ENCODE data around the gene ZNF136. TPM values are rescaled to one million over a fixed set of nuclear protein-coding genes. Genes with fewer than 3 reads are reported as not detected.

Gene ZNF136
- polyA plus RNA-seq, 2 of the 4 experiments (the other 2 are of a cell fraction), result 1.5 to 2.3 TPM

GRCh38 chr19:12232961-12233360 is 70.1 kb downstream of the ZNF136 start (continued):
- TF ChIP-seq CHD2 (IDR thresholded peaks at IDR 0.05; ENCODE audit: low read length, partially characterized antibody), result no peak

- CTCF ChIA-PET, result no interaction called here
Observed at GRCh38 chr19:12237143-12237839, 74.4 kb downstream of the ZNF136 start.

More at GRCh38 chr19:12237143-12237839, 74.4 kb downstream of the ZNF136 start:
- Histone ChIP-seq H3K27ac (no peak overlapping the region), H3K4me1 (no peaks in the 10 kb centered on the region), H3K9me3 (no peaks in the 10 kb centered on the region), H3K4me2 (no peak overlapping the region), H3K4me3 (no peak overlapping the region)
- POLR2A ChIA-PET, result no interaction called here
- FAIRE-seq, result no peak
- 49% methylated on average over 4 of the region's 37 CpGs for WGBS (ENCODE audit: missing lambda C conversion rate)
- TF ChIP-seq HOXA7 (CRISPR knock-in tag; IDR thresholded peaks at IDR 0.05), result no peak
- TF ChIP-seq EHMT2 (IDR thresholded peaks at IDR 0.05; ENCODE audit: low read depth), result no peak
- no peak for TF ChIP-seq ZFP36 (IDR thresholded peaks at IDR 0.05; ENCODE audit: borderline replicate concordance, partially characterized antibody)
- TF ChIP-seq HOXB5 (CRISPR knock-in tag; IDR thresholded peaks at IDR 0.05), result no peak
- no peak for TF ChIP-seq CHD2 (IDR thresholded peaks at IDR 0.05; ENCODE audit: low read length, partially characterized antibody)
- TF ChIP-seq RAD21 (conservative IDR thresholded peaks at IDR 0.05 in 1 of 2, IDR thresholded peaks at IDR 0.05 in 1 of 2), result no peak
- TF ChIP-seq KDM5A (IDR thresholded peaks at IDR 0.05), result no peak
- no peak for DNase-seq (ENCODE audit: low read depth in 1 of 2, low spot score in 1 of 2)
- ATAC-seq, result no peak

Other genes starting within 250 kb of the ZNF136 start
- 0.37 and 0.43 TPM in 2 replicates for gene ZNF700, start 238.0 kb upstream of the ZNF136 start, polyA plus RNA-seq (2011; rRNA removed)
- gene ZNF700, start 238.0 kb upstream of the ZNF136 start, polyA plus RNA-seq (2017; fragmentation: RNase III; extraction: RNeasy Plus Mini Kit Qiagen cat#74134 plus additional on column Dnase treatment), result 0.30 to 0.37 TPM (median 0.33 TPM) in 3 replicates
- not detected in 2 replicates for gene ZNF763, start 198.1 kb upstream of the ZNF136 start, polyA plus RNA-seq (2011; rRNA removed)
- gene ZNF763, start 198.1 kb upstream of the ZNF136 start, polyA plus RNA-seq (2017; fragmentation: RNase III; extraction: RNeasy Plus Mini Kit Qiagen cat#74134 plus additional on column Dnase treatment), result not detected in 3 replicates
- gene ZNF433, start 127.4 kb upstream of the ZNF136 start, polyA plus RNA-seq (2011; rRNA removed), result not detected in 2 replicates
- gene ZNF433, start 127.4 kb upstream of the ZNF136 start, polyA plus RNA-seq (2017; fragmentation: RNase III; extraction: RNeasy Plus Mini Kit Qiagen cat#74134 plus additional on column Dnase treatment), result not detected in 3 replicates
- not detected in 2 replicates for gene ZNF878, start 110.1 kb upstream of the ZNF136 start, polyA plus RNA-seq (2011; rRNA removed)
- gene ZNF878, start 110.1 kb upstream of the ZNF136 start, polyA plus RNA-seq (2017; fragmentation: RNase III; extraction: RNeasy Plus Mini Kit Qiagen cat#74134 plus additional on column Dnase treatment), result not detected in 3 replicates
- gene ZNF844, start 98.4 kb upstream of the ZNF136 start, polyA plus RNA-seq (2011; rRNA removed), result not detected in 2 replicates
- not detected in 3 replicates for gene ZNF844, start 98.4 kb upstream of the ZNF136 start, polyA plus RNA-seq (2017; fragmentation: RNase III; extraction: RNeasy Plus Mini Kit Qiagen cat#74134 plus additional on column Dnase treatment)
- gene ZNF20, start 22.7 kb upstream of the ZNF136 start, polyA plus RNA-seq (2011; rRNA removed), result 0.34 and 0.46 TPM in 2 replicates
- gene ZNF20, start 22.7 kb upstream of the ZNF136 start, polyA plus RNA-seq (2017; fragmentation: RNase III; extraction: RNeasy Plus Mini Kit Qiagen cat#74134 plus additional on column Dnase treatment), result 0.20 to 0.41 TPM (median 0.37 TPM) in 3 replicates
- not detected in 2 replicates for gene ZNF625, start 6.4 kb upstream of the ZNF136 start, polyA plus RNA-seq (2011; rRNA removed)
- not detected in 3 replicates for gene ZNF625, start 6.4 kb upstream of the ZNF136 start, polyA plus RNA-seq (2017; fragmentation: RNase III; extraction: RNeasy Plus Mini Kit Qiagen cat#74134 plus additional on column Dnase treatment)
- gene ZNF44, start 131.8 kb downstream of the ZNF136 start, polyA plus RNA-seq (2011; rRNA removed), result 0.65 and 0.74 TPM in 2 replicates
- 0.66 to 0.80 TPM (median 0.76 TPM) in 3 replicates for gene ZNF44, start 131.8 kb downstream of the ZNF136 start, polyA plus RNA-seq (2017; fragmentation: RNase III; extraction: RNeasy Plus Mini Kit Qiagen cat#74134 plus additional on column Dnase treatment)
- gene ZNF563, start 170.5 kb downstream of the ZNF136 start, polyA plus RNA-seq (2011; rRNA removed), result not detected in 2 replicates
- gene ZNF563, start 170.5 kb downstream of the ZNF136 start, polyA plus RNA-seq (2017; fragmentation: RNase III; extraction: RNeasy Plus Mini Kit Qiagen cat#74134 plus additional on column Dnase treatment), result not detected in 3 replicates
- gene ZNF442, start 202.6 kb downstream of the ZNF136 start, polyA plus RNA-seq (2011; rRNA removed), result not detected in 2 replicates
- not detected in 3 replicates for gene ZNF442, start 202.6 kb downstream of the ZNF136 start, polyA plus RNA-seq (2017; fragmentation: RNase III; extraction: RNeasy Plus Mini Kit Qiagen cat#74134 plus additional on column Dnase treatment)
- 2.4 and 2.7 TPM in 2 replicates for gene ZNF799, start 238.2 kb downstream of the ZNF136 start, polyA plus RNA-seq (2011; rRNA removed)
- gene ZNF799, start 238.2 kb downstream of the ZNF136 start, polyA plus RNA-seq (2017; fragmentation: RNase III; extraction: RNeasy Plus Mini Kit Qiagen cat#74134 plus additional on column Dnase treatment), result 1.7 TPM in 3 replicates

All from A549 (cell line).